Measurements from ENCODE around the gene C9orf72. TPM values are rescaled to one million over a fixed set of nuclear protein-coding genes. Genes with fewer than 3 reads are reported as not detected.

C9orf72 gene
- total RNA-seq, 4 donors from 2014 or later, result 7.9 to 31.0 (median 15.0) TPM

DNA sequence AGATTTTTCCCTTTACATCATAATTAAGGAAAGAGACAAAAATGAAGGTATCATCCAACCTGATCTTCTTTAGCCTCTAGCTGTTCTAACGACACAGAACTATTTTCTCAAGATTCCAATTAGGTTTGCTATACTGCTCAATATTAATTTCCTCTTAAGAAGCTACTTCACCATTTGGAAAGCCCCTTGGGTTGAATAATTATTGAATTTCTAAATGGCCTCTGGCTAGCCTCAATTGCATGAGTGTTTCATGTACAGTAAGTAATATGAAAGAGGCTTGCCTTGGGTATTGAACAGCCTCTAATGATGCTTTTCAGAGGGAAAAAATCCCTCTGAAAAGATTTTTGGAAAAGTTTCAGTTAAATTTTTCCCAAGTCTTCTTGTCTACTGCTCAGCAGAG is 40.0 kb downstream of the C9orf72 start:
- TF ChIP-seq EP300 (IDR thresholded peaks at IDR 0.05; ENCODE audit: low read depth) (no peak), POLR2AphosphoS5 (IDR thresholded peaks at IDR 0.05) (no peak), POLR2A (IDR thresholded peaks at IDR 0.05) (no peak)
- TF ChIP-seq, protein P1, sequence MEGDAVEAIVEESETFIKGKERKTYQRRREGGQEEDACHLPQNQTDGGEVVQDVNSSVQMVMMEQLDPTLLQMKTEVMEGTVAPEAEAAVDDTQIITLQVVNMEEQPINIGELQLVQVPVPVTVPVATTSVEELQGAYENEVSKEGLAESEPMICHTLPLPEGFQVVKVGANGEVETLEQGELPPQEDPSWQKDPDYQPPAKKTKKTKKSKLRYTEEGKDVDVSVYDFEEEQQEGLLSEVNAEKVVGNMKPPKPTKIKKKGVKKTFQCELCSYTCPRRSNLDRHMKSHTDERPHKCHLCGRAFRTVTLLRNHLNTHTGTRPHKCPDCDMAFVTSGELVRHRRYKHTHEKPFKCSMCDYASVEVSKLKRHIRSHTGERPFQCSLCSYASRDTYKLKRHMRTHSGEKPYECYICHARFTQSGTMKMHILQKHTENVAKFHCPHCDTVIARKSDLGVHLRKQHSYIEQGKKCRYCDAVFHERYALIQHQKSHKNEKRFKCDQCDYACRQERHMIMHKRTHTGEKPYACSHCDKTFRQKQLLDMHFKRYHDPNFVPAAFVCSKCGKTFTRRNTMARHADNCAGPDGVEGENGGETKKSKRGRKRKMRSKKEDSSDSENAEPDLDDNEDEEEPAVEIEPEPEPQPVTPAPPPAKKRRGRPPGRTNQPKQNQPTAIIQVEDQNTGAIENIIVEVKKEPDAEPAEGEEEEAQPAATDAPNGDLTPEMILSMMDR (IDR thresholded peaks at IDR 0.05), result no peak
- intact Hi-C loops (cut with DNase I; ENCODE audit: low total_unique reads), result no loop called here
- Histone ChIP-seq H3K36me3 (no peaks in the 10 kb centered on the region), H3K9me3 (no peaks in the 10 kb centered on the region), H3K4me1 (peaks cover 6 to 55% (median 11%) of the 10 kb centered on the region in 4 donors), H3K27me3 (no peaks in the 10 kb centered on the region), H3K27ac (peak overlapping the region in 2 of 4 donors; percentile 53 to 75), H3K4me3 (no peak overlapping the region)
- no peak for DNase-seq
- in situ Hi-C loops (cut with MboI; ENCODE audit: low pct_ligation_motif_present in 1 of 4, low pct_unique_long_range_greater_than_20kb in 1 of 4, low sequenced_read_pairs in 3 of 4), result loop anchor here in 3 of 4 donors (5.0 to 25.0 kb wide), 3 partner anchors 201 to 496 kb away; partner anchors contain the start of gene TEK (in 1 of the 3)
- 89 to 100% methylated on average over 1 of the region's 1 CpG for WGBS, 2 donors (ENCODE audit: low coverage in 1 of 2)

DNA sequence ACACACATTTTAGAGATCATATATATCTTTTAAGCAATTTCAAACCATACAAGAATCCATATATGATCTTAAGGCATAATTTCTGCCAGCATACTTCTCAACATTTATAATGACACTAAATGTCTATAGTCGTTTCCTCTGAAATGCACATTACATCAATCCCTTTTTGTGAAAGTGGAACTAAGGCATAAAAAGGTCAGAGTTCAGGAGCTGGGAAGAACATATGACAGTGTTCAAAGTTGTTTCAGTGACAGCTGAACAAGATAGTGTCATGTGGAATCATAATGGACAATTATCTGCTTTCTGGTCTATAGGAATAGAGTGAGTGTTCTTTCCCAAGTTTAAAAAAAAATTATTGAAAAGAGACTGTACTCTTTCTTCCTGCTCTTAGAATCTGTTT is 41.2 kb downstream of the C9orf72 start:
- 36 to 57% methylated on average over 1 of the region's 1 CpG for WGBS, 2 donors (ENCODE audit: low coverage in 1 of 2)
- intact Hi-C loops (cut with DNase I; ENCODE audit: low total_unique reads), result no loop called here

DNA sequence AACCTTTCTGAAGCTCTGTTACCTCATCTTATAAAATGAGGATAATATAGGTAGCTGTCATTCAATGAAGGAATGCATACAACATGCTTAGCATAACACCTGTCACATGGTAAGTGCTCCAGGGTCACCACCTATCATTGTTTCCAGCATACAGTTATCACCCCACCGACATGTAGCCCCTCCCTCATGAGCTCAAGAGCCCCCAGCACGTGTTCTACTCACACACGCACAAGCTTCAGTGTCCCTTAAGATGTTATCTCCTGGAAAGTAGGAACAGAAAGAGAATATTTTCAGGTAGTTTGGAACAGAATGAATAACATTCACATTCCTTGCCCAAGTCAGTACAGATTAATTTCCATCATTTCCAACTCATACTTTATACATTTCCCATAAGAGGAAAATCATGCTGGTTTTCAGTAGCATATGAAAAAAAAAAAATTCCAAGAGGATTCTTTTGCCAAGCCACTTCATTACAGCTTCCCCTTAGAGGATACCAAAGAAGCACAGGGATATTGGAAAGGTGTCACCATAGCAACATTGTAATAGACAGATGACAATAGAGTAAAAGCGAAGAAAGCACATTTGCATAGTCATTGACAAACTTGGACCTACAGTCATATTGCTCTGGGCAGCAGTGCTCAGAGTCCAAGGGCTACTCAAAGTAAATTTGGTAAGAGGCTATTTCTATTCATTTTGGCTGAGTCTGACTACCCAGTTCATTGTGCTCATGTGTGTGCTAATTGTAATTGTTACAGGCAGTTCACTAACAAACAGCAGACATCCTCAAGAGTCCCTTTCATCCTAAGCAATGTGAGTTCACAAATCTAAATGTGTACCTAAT is 42.1 kb downstream of the C9orf72 start:
- H3K27ac ChIP-seq, result no peak overlapping the region

More for the DNA sequence above, 41.2 kb downstream of the C9orf72 start:
- Histone ChIP-seq H3K27me3 (no peaks in the 10 kb centered on the region), H3K9me3 (no peaks in the 10 kb centered on the region), H3K4me3 (no peak overlapping the region), H3K27ac (no peak overlapping the region), H3K36me3 (no peaks in the 10 kb centered on the region), H3K4me1 (peaks cover 12 to 58% (median 17%) of the 10 kb centered on the region in 4 donors)
- in situ Hi-C loops (cut with MboI; ENCODE audit: low pct_ligation_motif_present in 1 of 4, low pct_unique_long_range_greater_than_20kb in 1 of 4, low sequenced_read_pairs in 3 of 4), result loop anchor here in 3 of 4 donors (5.0 to 25.0 kb wide), 3 partner anchors 200 to 495 kb away; partner anchors contain the start of gene TEK (in 1 of the 3)
- TF ChIP-seq, protein P1 (IDR thresholded peaks at IDR 0.05), result no peak
- TF ChIP-seq POLR2AphosphoS5 (IDR thresholded peaks at IDR 0.05) (no peak), EP300 (IDR thresholded peaks at IDR 0.05; ENCODE audit: low read depth) (no peak), POLR2A (IDR thresholded peaks at IDR 0.05) (no peak)
- no peak for DNase-seq

More for the DNA sequence above, 42.1 kb downstream of the C9orf72 start:
- Histone ChIP-seq H3K36me3 (no peaks in the 10 kb centered on the region), H3K4me1 (peaks cover 17 to 61% (median 23%) of the 10 kb centered on the region in 4 donors), H3K27me3 (no peaks in the 10 kb centered on the region), H3K9me3 (no peaks in the 10 kb centered on the region), H3K4me3 (no peak overlapping the region)
- DNase-seq, result no peak
- TF ChIP-seq EP300 (IDR thresholded peaks at IDR 0.05; ENCODE audit: low read depth) (no peak), POLR2A (IDR thresholded peaks at IDR 0.05) (no peak), POLR2AphosphoS5 (IDR thresholded peaks at IDR 0.05) (no peak)
- TF ChIP-seq, protein P1 (IDR thresholded peaks at IDR 0.05), result no peak
- WGBS, 2 donors (ENCODE audit: low coverage in 1 of 2), result 72 to 73% methylated on average over 3 to 4 of the region's 4 CpGs
- intact Hi-C loops (cut with DNase I; ENCODE audit: low total_unique reads) (no loop called here), in situ Hi-C loops (cut with MboI; ENCODE audit: low pct_ligation_motif_present in 1 of 4, low pct_unique_long_range_greater_than_20kb in 1 of 4, low sequenced_read_pairs in 3 of 4) (loop anchor here in 3 of 4 donors (5.0 to 25.0 kb wide), 3 partner anchors 199 to 494 kb away; partner anchors contain the start of gene TEK (in 1 of the 3))
